Measurements from ENCODE around the gene RAMAC.
"Not testable (repeated sequence)": the region's sequence is repeated elsewhere in the genome, so short reads cannot be mapped to it uniquely, and the experiment has no call there.

Gene RAMAC

DNA sequence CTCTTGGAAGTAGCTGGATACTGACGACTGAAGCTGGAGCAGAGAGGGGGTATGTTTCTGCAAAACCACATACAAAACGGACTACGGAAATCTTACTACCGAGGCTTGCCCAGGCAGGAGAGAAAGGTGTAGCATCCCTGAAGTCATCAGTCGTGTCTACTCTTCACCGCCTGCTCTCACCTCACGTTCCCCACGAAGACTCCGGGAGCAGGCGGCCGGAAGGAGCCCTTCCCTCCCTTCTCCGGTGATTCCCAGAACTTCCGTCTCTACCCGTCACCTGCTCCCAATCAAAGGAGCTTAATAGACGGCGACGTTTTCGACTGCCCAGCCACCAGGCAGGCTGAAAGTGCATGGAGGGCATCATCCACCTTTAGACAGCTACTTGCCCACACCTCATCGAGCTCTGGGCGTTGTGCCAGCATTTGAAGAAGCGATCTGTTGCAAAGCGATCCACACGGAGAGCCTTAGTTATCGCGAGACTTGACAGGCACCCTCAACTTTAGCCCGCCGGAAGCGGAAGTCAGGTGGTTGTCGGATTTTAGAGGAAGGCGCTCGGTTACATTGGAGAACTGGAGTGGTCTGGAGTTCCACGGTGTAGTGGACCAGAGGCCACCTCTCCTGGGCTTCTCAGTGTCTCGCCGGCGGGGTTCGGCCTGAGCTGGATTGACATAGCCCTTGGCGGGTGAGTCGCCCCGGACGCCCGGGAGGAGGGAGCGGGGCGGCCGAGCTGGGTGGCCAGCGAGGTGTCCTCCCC is at the start of gene RAMAC:
TSS of gene RAMAC (plus strand) at position 523 of the 754 bp plus-strand sequence. CDS start 2,809 bp downstream, outside the sequence.
- peak; percentile 90 for DNase-seq (ENCODE audit: low read depth)

GRCh38 chr15:82936966-82937711 is 48.9 kb upstream of the RAMAC start:
- no peak for DNase-seq (ENCODE audit: low read depth)

- DNase-seq (ENCODE audit: low read depth) = no peak
Measured at GRCh38 chr15:82937712-82938058, 48.3 kb upstream of the RAMAC start.

DNA sequence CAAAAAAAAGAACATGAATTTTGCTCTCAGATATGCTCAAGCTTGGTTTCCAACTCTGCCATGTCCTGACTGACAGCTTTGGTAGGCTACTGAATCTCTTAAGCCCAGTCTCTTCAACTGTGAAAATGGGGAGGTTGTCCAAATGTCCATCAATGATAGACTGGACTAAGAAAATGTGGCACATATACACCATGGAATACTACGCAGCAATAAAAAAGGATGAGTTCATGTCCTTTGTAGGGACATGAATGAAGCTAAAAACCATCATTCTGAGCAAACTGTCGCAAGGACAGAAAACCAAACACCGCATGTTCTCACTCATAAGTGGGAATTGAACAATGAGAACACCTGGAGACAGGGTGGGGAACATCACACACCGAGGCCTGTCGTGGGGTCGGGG is 46.3 kb upstream of the RAMAC start:
- DNase-seq (ENCODE audit: low read depth) = not testable (repeated sequence)

DNA sequence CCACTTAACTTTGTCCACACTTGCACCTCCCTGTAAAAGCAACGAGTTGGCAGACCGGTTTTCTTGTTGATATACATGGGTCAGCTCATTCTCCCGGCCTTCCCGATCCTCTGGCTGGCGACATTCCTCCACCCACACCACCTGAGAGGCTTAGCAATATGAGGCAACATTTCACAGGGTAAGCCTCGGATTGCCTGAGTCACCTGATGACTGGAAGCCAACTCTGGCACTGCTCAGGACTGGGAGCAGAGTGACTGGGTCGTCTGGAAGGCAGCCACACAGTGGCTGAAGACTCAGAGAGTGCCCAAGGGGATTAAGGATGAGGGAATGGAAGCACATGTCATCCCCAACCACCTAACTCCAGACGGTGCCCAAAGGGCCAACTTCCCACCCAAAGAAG is 43.3 kb upstream of the RAMAC start:
- no peak for DNase-seq (ENCODE audit: low read depth)

GRCh38 chr15:82943176-82943575 is 42.8 kb upstream of the RAMAC start:
- DNase-seq (ENCODE audit: low read depth) = no peak

DNA sequence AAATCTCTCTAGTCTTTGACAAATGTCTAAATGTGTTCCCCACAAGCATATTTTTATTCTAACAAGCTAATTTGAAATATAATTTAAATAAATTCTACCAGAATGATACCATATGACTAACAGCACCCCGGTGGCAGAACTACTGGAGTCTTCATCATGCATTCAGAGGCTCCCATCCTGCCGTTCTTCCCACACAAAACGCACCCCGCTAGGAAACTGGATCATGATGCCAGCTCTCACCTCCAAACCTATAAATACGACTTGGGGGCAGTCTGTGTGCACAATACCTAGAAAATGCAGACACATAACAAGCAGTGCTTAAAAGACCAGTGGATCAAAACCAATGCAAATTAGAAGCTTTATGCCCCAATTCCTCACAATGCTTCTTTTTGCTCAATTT is 42.0 kb upstream of the RAMAC start:
- no peak for DNase-seq (ENCODE audit: low read depth)

GRCh38 chr15:82944821-82945220 is 41.2 kb upstream of the RAMAC start:
- DNase-seq (ENCODE audit: low read depth) = no peak

DNA sequence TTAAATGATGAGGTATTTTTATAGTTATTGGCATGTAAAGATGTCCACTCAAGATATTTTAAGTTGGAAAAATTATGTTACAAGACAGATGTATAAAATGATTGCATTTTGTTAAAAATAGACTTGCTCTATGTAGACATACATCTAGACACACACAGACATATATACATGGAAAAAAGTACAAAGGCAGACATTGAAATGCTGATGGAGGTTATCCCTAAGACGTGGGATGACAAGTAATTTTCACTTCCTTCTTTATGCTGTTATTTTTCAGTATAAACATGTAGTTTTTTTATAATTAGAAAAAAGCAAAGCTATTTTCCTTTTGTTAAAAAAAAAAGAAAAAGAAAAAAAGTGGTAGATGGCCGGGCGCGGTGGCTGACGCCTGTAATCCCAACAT is 40.7 kb upstream of the RAMAC start:
- no peak for DNase-seq (ENCODE audit: low read depth)

DNA sequence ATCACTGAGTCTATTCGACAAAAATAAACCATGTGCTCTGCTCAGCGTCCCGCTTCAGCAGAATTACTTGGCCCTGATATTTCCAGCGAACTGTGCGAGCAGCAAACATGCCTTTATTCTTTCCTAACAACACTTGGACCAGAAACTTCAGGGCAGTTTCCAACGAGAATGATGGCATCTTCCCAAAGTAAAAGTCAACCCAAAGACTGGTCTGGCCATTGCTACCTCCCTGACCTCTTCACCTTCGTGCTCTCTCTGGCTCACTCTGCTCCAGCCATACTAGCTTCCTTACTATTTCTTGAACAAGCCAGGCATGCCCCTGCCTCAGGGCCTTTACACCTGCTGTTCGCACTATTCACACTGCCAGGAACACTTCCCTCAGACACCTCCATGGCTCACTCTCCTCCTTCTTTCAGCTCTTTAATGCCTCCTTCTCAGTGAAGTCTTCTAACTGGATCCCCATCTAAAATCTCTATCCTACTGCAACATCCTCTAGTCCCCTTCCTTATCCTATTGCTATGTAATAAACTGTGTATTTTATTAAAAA is 39.8 kb upstream of the RAMAC start:
- DNase-seq (ENCODE audit: low read depth) = no peak

DNA sequence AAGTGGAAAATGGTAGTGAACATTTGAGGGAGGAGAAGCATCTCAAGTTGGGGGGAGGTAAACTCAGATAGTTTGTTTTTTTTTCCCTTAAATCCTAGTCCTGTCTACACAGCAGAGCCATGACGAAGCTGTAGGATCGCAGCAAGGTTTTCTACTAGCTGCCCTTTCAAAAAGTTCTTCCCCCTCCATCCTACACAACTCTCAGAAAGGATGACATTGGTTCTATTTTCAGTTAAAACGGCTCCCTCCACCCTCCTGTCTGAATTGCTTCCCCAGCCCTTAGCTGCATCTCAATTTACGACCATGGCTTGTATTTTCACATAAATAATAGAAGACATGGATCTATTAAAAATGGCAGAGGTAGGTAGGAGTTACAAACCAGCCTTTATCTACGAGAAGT is 35.7 kb upstream of the RAMAC start:
- no peak for DNase-seq (ENCODE audit: low read depth)

GRCh38 chr15:82950746-82951370 is 35.2 kb upstream of the RAMAC start:
- DNase-seq (ENCODE audit: low read depth) = no peak

DNA sequence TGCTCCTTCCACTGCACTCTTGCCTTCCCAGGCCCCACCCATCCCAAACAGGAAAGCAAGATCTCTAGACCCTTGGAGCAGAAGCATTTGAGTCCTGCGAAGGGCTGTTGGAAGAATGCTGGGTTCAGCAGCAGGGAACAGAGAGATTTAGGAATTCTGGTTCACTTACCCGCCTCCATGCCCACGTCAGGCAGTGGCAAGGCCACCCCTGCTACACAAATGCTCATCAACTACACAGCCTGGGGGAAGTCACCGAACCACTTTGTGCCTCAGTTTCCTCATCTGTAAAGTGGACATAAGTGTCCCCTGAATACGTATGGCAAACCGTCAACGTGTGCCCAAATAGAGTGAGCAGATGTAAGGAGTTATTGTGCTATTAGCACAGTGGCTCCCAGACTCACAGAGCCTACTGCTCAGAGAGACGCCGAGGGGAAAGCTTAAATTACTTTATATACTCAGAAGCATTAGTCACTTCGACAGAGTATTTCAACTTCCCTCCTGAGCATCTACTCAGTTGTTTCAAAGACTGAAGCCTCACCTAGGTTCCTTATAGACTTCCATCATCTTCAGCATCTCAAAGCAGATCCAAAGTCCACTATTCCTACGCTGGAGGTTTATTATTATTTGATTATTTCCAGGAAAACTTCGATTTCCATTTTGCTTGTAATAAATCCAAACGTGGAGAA is 34.4 kb upstream of the RAMAC start:
- DNase-seq (ENCODE audit: low read depth) = no peak

- no peak for DNase-seq (ENCODE audit: low read depth)
Measured at GRCh38 chr15:82952158-82953081, 33.6 kb upstream of the RAMAC start, which contains the start of gene HOMER2. HOMER2 (minus strand) TSS chr15:82952720; CDS start chr15:82952535, 185 bp downstream.

DNA sequence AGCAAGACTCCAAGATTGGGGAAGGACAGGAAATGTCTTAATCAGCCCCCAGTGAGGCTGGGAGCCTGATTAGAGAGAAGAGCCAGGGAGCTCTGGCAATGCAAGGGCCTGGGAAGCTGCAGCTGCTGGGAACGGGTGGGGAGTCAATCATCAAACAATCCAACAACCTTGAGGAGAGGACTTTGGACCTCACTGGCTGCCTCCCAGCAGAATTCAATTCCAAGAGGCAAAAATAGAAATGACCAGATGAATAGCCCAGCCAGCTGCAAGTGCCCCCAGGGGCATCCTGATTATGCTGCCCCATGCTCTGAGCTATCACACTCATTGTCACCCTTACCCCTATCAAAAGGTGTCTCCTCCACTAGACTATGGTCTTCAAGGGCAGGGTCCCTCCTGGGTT is 27.4 kb upstream of the RAMAC start:
- DNase-seq (ENCODE audit: low read depth) = no peak

- no peak for DNase-seq (ENCODE audit: low read depth)
Measured at GRCh38 chr15:82959423-82959822, 26.6 kb upstream of the RAMAC start.

GRCh38 chr15:82960766-82961165 is 25.2 kb upstream of the RAMAC start:
- no peak for DNase-seq (ENCODE audit: low read depth)

- DNase-seq (ENCODE audit: low read depth) = no peak
Measured at GRCh38 chr15:82963471-82964341, 22.3 kb upstream of the RAMAC start.

GRCh38 chr15:82964890-82965289 is 21.1 kb upstream of the RAMAC start:
- no peak for DNase-seq (ENCODE audit: low read depth)

DNA sequence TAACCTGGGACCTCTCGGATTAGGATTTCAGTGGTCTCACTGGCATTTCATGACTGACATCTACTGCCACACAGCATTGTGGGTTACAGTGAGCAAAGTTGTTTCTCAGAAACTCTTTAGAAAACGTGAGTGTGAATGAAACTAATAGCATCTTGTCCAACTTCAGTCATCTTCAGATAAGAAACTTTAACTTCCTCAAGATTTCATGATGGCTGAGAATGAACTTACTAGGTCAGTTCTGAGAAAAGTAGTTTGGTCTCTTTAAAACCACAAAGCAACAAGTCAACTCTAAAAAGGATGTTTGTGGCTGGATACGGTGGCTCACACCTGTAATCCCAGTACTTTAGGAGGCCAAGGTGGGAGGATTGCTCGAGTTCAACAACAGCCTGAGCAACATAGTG is 19.3 kb upstream of the RAMAC start:
- no peak for DNase-seq (ENCODE audit: low read depth)
